DOHH2 (cell line): ENCODE measurements around the gene ZNF319.

Source experiments
- H3F3A ChIP-seq: fragments of 200-600 bp; sonication (generic), shearing (Covaris generic); 2 replicates; pipeline ENCODE4 v1.6.0; 2016; ENCODE audit warnings: antibody characterized with exemption, mild to moderate bottlenecking; ENCODE audit not compliant: control insufficient read depth, insufficient read depth
- H3K27ac ChIP-seq: fragments of 200-600 bp; sonication (generic); 2 replicates; pipeline ENCODE4 v1.5.1; 2014; ENCODE audit warnings: low read depth, mild to moderate bottlenecking, low read length, moderate library complexity
- H3K27me3 ChIP-seq: fragments of 200-600 bp; sonication (generic); 2 replicates; pipeline ENCODE4 v1.6.1; 2014; ENCODE audit warnings: mild to moderate bottlenecking, low read length, mixed read lengths; ENCODE audit not compliant: control insufficient read depth
- H3K36me3 ChIP-seq: fragments of 200-600 bp; sonication (generic); 2 replicates; pipeline ENCODE4 v1.6.1; 2014; ENCODE audit warnings: mild to moderate bottlenecking, low read length, moderate library complexity, mixed read lengths; ENCODE audit not compliant: control insufficient read depth
- H3K4me1 ChIP-seq: fragments of 200-600 bp; sonication (generic); 2 replicates; pipeline ENCODE4 v1.6.1; 2014; ENCODE audit warnings: mild to moderate bottlenecking, low read length, mixed read lengths; ENCODE audit not compliant: control insufficient read depth
- H3K4me2 ChIP-seq: fragments of 200-600 bp; sonication (generic); 2 replicates; pipeline ENCODE4 v1.6.0; 2014; ENCODE audit warnings: mild to moderate bottlenecking, low read length, moderate library complexity
- H3K4me3 ChIP-seq: fragments of 200-600 bp; sonication (generic); 2 replicates; pipeline ENCODE4 v1.5.1; 2014; ENCODE audit warnings: mild to moderate bottlenecking, low read length, mixed read lengths
- H3K79me2 ChIP-seq: fragments of 200-600 bp; sonication (generic); 2 replicates; pipeline ENCODE4 v1.6.1; 2014; ENCODE audit warnings: mild to moderate bottlenecking, low read length, mixed read lengths; ENCODE audit not compliant: control insufficient read depth
- H3K9me2 ChIP-seq: fragments of 200-600 bp; sonication (generic); replicated peaks from 2 replicates; pipeline ENCODE4 v1.6.1; 2014; ENCODE audit warnings: mild to moderate bottlenecking, low read length, mixed read lengths; ENCODE audit not compliant: control insufficient read depth
- H3K9me3 ChIP-seq: fragments of 200-600 bp; sonication (generic); 2 replicates; pipeline ENCODE4 v1.6.1; 2014; ENCODE audit warnings: antibody characterized with exemption, low read length, mixed read lengths; ENCODE audit not compliant: control insufficient read depth, insufficient read depth
- H4K20me1 ChIP-seq: fragments of 200-600 bp; sonication (generic); 2 replicates; pipeline ENCODE4 v1.6.0; 2014; ENCODE audit warnings: low read depth, mild to moderate bottlenecking, antibody characterized with exemption, low read length, moderate library complexity; ENCODE audit not compliant: control insufficient read depth, insufficient read depth
- EZH2phosphoT487 ChIP-seq: fragments of 200-600 bp; sonication (generic); IDR thresholded peaks from 2 replicates; pipeline ENCODE4 v1.6.1; 2017; ENCODE audit warnings: borderline replicate concordance, mild to moderate bottlenecking, antibody characterized with exemption, low read length, moderate library complexity, mixed read lengths
- TF ChIP-seq, protein P1 (sequence below): fragments of 200-600 bp; sonication (generic); IDR thresholded peaks from one replicate; pipeline ENCODE4 v1.5.1; 2014; ENCODE audit warnings: antibody characterized with exemption, mild to moderate bottlenecking, low read depth, low read length; ENCODE audit not compliant: poor library complexity, severe bottlenecking

Gene ZNF319

DNA sequence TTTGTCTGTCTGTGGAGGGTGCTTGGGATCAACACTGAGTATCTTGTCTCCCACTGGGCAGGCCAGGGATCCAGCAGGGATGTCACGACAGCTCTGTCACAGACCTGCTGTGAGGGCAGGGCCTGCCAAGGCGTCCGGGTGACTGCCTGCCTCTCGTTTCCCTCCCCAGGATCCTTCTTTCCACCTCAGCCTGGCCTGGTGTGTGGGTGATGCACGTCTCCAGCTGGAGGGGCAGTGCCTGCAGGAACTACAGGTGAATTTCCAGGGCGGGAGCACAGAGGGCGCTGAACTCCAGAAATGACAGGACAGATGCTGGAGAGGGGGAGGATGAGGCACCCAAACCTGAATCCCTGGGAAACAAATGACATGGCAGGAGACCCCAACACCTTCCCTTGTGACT, 18.3 kb upstream of the ZNF319 start:
- no peak overlapping the region for H3K4me2 ChIP-seq
- peaks cover 15% of the 10 kb centered on the region for H3K4me1 ChIP-seq
- no peaks in the 10 kb centered on the region for H3K27me3 ChIP-seq
- no peak overlapping the region for H3K27ac ChIP-seq
- no peaks in the 10 kb centered on the region for H3K79me2 ChIP-seq
- TF ChIP-seq, protein P1, sequence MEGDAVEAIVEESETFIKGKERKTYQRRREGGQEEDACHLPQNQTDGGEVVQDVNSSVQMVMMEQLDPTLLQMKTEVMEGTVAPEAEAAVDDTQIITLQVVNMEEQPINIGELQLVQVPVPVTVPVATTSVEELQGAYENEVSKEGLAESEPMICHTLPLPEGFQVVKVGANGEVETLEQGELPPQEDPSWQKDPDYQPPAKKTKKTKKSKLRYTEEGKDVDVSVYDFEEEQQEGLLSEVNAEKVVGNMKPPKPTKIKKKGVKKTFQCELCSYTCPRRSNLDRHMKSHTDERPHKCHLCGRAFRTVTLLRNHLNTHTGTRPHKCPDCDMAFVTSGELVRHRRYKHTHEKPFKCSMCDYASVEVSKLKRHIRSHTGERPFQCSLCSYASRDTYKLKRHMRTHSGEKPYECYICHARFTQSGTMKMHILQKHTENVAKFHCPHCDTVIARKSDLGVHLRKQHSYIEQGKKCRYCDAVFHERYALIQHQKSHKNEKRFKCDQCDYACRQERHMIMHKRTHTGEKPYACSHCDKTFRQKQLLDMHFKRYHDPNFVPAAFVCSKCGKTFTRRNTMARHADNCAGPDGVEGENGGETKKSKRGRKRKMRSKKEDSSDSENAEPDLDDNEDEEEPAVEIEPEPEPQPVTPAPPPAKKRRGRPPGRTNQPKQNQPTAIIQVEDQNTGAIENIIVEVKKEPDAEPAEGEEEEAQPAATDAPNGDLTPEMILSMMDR, result no peak
- no peak for TF ChIP-seq EZH2phosphoT487
- no peaks in the 10 kb centered on the region for H3K9me2 ChIP-seq
- H4K20me1 ChIP-seq, result no peaks in the 10 kb centered on the region
- H3K4me3 ChIP-seq, result no peak overlapping the region
- H3K9me3 ChIP-seq, result no peaks in the 10 kb centered on the region
- H3F3A ChIP-seq, result peaks cover 6% of the 10 kb centered on the region; the same call in 1 of the 2 replicates
- H3K36me3 ChIP-seq, result no peaks in the 10 kb centered on the region

DNA sequence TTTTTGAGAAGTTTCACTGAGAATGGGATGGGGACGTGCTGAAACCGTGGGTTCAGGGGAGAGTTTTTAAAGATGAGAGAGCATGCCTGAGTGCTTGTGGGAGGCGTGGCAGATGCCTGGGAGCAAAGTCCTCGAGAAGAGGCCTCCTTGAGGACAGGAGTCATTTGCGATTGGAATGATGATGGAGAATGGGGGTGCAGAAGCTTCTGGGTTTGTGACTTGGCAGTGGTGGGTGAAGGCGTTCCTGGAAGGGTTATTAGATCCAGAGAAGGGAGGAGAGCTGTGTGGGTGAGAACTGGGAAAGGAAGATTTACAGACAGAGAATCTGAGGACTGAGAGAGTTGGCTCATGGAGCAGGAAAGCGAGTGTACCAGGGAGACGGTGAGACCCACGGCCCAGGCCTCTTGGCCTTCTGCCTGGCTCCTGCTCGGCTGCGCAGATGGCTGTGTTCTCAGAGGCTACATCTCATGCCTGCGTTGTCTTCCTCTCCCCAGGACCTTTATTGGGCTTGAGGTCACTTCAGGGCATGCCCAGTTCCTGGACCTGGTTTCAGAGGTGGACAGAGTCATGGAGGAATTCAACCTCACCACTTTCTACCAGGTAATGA, 16.5 kb upstream of the ZNF319 start:
- H3K4me1 ChIP-seq, result peaks cover 15% of the 10 kb centered on the region
- no peak overlapping the region for H3K27ac ChIP-seq
- no peaks in the 10 kb centered on the region for H3K9me3 ChIP-seq
- no peaks in the 10 kb centered on the region for H4K20me1 ChIP-seq
- H3F3A ChIP-seq, result peaks cover 6% of the 10 kb centered on the region; the same call in 1 of the 2 replicates
- H3K27me3 ChIP-seq, result no peaks in the 10 kb centered on the region
- peaks cover 11% of the 10 kb centered on the region; the same call in 1 of the 2 replicates for H3K36me3 ChIP-seq
- H3K79me2 ChIP-seq, result no peaks in the 10 kb centered on the region
- no peak overlapping the region for H3K4me3 ChIP-seq
- no peaks in the 10 kb centered on the region for H3K9me2 ChIP-seq
- H3K4me2 ChIP-seq, result no peak overlapping the region
- TF ChIP-seq EZH2phosphoT487, result no peak
- TF ChIP-seq, protein P1, result no peak

DNA sequence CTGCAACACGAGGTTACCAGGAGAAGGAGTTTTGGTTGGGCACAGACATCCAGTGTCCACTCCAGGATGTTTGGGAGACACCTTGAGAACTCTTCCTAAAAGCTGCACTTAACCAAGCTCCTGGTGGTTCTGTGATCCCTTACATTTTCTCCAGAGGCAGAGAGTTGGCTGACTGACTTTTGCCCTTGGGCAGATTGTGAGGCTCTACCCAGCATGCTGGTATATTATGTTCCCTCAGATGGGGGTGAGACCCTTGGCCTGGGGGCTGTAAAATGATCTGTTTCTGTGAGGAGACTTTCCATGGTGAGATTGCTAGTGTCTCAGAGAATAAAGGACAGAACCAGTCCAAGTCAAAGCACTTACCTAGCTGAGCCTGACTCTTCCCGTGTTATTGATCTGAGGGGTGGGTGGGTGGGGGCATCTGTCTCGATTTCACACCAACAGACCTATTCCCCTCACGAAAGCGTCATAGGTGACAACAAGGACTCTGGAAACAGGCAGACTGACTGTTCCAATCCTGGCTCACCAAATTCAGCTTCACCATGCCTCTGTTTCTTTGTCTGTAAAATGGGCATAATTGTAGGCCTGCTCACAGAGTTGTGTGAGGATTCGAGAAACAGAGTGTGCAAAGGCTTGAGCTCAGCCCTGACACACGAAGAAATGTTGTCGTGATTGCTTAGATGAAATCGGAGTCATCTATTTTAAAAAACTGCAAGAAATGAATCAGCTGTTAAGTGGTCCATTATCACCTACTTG, 12.9 kb upstream of the ZNF319 start:
- Histone ChIP-seq H3K4me2 (no peak overlapping the region), H3K27me3 (no peaks in the 10 kb centered on the region), H3K4me3 (no peak overlapping the region), H3K9me3 (no peaks in the 10 kb centered on the region), H4K20me1 (no peaks in the 10 kb centered on the region), H3K79me2 (no peaks in the 10 kb centered on the region), H3K36me3 (peaks cover 33% of the 10 kb centered on the region), H3K9me2 (no peaks in the 10 kb centered on the region), H3K4me1 (no peaks in the 10 kb centered on the region), H3K27ac (no peak overlapping the region), H3F3A (no peaks in the 10 kb centered on the region)
- no peak for TF ChIP-seq EZH2phosphoT487
- TF ChIP-seq, protein P1, result no peak
